ENCODE results near the gene ANKRD11.
"Not testable (repeated sequence)": the region's sequence is repeated elsewhere in the genome, so short reads cannot be mapped to it uniquely, and the experiment has no call there.

The ANKRD11 gene

DNA sequence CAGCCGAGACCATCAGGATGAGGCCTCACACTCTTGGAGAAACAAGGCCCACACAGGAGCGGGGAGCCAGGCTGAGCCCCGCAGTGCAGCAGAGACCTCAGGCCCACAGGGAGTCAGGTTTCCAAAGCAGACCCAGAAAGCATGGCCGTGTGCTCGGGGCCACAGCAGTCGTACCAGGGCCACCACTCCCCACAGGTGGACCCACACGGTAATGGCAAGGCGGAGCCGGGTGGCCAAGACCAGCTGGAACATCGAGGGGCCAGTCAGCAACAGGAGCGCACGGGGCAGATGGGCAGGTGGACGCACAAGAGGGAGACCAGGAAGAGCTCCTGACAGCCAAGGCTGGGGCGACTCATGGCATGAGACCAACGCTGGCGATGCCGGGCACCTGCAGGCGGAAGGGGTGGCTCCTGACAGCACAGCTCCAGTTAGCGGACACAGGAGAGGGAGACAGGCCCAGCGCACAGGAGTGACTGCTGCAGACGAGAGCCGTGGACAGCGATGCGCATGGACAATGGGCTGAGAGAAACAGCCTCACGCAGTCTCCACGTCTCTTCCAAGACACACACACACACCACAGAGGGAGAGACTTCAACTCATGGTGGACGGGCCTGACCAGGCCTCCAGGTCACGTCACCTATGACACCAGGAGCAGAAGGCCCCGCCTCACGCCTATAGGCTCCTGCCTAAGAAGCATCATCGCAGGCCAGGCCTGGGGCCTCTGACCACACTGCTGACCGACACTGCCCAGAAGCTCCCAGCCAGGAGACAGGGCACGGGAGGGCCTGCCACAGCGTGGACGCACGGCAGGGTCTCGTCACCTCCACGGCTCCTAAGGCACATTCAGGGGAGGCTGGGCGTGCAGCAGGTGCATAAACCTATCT, 214.3 kb downstream of the ANKRD11 start:
- no peak for DNase-seq

DNA sequence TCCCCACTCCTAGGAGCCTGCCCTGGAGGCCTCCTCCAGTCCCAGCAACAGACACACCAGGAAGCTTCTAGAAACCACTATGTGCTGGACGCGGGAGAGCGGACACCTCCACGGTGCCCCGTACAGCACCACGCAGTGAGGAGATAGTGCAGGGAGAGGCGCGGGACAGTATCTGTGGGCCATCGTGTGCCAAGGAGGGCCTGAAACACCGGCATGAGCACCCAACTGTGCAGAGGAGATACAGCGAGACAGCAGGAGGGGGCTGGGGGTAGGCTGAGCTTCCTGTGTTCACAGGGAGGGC, 215.1 kb downstream of the ANKRD11 start:
- DNase-seq, result no peak

DNA sequence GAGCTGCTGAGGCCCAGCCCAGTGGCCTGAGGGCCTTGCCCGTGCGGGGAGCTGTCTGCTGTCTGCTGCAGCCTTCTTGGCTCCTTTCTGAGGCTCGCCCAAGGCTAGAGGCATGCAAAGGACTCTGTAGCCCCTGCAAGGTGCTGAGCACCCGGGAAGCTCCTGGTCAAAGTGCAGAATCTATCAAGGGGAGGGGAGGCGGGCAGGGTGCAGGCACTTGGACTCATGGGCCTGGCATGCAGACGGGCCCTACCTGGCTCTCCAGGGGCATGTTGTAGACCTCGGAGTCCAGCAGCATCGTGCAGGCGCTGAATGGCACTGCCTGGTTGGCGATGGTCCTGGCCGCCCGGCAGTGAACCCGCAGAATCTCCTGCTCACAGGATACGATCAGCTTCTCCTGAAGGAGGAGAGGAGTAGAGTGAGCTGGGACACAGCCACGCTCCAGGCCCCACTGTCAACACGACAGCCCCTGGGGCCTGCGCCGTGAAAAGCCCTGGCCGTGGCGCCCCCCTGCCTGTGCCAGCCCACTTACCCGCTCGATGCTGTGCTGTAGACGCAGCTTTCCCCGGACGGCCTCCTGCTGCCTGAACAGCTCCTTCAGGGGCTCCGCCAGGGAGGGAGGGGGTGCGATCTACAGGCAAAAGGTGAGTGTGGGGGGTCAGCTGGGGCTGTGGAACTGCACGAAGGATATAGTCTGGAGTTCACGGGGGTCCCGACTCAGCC, 215.6 kb downstream of the ANKRD11 start:
- no peak for DNase-seq

DNA sequence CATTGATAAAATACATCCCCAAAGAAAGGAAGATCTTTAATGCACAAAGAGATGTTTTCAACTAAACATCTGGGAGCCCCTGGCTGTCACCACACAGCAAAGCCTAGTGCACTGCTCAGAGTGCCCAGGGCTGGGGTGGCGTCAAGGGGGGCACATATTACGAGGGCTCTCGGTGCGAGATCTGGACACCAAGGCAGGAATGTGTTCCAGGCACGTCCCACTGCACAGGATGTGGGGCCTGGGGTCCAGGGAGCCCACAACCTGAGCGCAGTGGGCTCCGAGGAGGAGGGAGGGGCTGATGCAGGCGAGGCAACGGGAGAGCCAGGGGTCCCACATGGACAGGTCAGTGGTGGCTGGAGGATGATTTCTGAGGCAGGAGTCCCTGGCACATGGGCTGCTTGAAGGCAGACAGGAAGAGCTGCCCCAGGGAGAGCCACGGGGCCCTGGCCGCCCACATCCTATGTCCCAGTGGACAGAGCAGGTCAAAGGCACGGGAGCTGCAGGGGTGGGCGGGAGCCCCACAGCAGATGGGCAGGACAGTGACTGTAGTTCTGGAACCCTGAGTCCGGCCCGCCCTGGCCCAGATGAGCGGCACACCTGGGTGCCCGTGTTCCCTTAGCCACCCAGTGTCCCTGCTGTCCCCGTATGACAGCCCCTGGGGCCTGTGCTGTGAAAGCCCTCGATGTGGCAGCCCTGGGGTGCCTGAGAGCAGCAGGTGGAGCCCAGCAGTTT, 216.5 kb downstream of the ANKRD11 start:
- no peak for DNase-seq

DNA sequence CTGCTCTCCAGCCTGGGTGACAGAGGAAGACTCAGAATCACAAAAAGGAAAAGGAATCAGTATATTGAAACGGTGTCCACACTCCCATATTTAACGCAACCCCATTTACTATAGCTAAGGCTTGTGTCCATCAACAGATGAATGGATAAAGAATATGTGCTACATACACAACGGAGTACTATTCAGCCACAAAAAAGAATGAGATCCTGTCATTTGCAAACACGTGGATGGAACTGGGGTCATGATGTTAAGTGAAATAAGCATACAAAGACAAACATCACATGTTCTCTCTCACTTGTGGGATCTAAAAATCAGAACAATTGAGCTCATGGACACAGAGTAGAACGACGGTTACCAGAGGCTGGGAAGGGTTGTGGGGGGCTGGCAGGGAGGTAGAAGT, 217.7 kb downstream of the ANKRD11 start:
- DNase-seq, result no peak

DNA sequence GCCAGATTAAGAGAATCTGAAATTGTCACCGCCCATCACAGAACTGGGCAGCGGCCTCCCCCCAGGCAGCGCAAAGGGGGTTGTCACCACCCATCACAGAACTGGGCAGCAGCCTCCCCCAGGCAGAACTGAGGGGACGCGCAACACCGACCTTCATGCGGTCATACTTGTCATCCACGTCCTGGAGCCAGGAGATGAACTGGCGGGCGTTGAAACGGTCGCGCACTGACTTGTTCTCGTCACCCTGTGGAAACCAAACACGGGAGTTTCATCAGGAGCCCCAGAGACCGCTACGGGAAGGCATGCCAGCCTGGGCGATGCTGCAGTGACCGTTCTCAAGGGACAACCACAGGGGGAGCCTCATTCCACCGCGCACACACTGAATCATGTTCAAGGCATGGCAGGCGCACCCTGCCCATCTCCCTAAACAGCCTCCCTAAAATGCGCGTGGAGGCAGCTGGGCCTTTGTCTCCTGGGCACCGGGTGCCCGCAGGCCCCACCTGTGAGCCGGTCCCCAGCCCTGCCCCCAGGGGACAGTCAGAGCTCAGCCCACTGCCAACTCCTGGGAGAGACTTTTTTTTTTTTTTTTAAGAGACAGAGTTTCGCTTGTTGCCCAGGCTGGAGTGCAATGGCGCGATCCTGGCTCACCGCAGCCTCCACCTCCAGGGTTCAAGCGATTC, 219.6 kb downstream of the ANKRD11 start:
- DNase-seq, result no peak

DNA sequence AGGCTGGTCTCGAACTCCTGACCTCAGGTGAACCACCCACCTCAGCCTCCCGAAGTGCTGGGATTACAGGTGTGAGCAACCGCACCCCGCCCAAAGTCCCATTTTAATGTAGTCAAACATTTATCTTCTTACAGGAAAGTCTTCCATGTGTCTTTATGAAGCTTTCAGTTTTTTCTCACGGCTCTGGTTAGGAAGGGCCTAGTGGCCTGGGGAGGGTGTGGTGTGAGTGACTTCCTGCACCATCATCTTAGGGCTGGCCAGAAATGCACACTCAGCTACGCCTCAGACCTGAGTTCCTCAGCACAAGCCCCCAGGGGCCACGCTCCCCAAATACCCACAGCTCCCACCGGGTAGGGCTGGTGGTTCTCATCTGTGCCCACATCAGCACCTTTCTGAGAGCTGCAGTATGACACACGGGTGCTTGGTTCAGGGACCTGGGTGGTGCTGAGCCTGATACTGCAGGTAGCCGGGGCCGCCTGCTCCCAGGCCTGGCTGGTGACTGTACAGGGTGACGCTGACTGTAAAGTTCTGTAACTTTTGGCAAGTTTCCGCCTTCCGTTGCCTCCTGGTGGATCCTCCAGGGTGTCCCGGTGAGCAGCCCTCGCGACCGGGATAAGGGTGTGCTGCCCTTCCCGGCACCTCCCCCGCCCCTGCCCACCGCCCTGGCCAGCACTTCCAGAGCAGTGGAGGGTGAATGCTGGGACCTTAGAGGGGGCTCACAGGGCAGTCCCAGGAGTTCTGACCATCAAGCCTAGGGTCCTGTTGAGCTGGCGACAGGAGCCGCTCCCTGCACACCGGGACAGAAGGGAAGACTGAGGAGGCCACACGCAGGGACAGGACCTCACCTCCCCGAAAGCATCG, 220.3 kb downstream of the ANKRD11 start:
- DNase-seq, result no peak

DNA sequence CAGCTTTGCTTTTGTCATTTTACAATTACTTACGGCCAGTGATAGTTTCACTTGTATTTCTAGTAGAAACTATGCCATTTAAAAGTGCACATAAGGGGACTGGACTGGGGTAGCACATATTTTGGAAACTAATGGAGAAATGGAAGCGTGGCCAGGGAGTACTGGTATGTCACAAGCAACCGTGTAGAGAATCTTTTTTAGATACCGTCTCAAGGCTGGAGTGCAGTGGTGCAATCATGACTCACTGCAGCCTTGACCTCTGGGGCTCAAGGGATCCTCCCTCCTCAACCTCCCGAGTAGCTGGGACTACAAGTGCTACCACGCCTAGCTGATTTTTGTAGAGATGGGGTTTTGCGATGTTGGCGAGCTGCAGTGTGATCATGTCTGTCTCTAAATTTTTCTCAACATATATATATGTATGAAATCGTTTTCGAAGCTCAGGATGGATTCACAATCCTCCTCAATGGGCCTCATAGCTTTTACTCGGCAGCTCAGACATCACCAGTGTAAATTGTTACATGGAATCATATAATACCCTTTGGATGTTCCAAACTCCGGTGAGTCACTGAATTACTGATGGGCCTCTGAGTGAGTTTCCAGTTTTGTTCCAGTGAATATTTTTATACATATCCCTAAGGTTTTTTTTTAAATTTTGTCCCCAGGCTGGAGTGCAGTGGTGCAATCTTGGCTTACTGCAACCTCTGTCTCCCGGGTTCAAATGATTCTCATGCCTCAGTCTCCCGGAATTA, 221.2 kb downstream of the ANKRD11 start:
- no peak for DNase-seq

DNA sequence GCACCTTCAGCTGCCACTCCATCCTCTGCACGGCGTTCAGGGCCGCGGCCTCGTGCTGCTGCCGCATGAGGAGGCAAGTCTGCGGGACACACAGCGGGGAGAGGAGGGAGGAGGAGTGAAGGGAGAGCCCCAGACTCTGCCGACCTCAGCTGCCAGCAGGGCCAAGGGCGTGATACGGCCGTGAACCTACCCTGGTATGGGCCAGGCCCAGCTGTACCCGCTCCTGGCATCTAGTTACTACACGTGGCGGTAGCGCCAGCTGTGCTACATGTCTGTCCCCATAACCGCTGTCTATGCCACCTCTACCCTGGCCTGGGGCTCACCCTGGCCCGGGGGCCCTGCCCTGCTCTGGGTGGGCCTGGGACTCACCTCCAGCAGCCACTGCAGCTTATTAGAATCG, 221.8 kb downstream of the ANKRD11 start:
- no peak for DNase-seq

DNA sequence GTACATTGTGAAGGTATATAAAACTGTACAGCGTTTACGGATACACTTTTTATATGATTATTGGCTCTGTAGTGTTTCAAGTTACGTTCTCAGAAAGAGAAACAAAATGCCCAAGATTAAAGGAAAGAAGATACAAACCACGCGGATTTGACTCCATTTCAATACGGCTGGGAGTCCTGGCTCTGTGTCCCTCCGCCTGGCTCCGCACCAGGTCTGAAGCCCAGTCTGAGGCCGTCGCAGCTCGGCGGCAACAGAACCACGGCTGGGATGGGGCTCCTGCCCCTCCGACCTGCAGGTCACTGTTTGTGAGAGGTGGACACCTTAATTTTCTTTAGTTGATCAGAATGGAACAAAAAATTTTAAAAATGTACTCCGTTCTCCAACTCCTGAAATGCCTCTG, 222.6 kb downstream of the ANKRD11 start:
- DNase-seq, result not testable (repeated sequence)

DNA sequence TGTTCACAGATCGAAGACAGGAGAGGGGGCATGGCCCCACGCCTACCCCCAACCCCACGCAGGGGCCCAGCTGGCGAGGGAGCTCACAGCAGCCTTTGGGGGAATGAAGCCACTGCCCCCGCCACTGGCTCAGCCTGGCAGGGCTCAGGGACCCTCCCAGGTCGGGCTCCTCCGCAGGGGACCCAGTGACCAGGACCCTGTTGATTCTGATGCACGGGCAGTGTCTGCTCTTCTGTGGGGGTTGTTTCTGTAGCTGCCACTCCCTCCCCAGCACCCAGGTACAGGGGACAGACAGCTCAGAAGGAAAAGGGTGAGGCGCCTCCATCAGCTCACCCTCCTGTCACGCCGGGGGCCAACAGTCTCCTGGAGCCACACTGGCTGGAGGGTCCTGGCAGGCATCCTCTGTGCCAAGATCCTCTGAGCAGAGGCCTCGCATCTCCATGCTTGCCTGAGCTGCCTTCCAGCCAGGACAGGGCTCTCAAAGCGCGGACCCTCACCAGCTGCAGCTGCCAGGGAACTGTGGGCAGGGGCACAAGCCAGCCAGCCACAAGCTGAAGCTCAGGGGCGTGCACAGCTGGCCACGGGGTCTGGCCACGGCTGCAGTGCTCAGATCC, 223.7 kb downstream of the ANKRD11 start:
- no peak for DNase-seq

DNA sequence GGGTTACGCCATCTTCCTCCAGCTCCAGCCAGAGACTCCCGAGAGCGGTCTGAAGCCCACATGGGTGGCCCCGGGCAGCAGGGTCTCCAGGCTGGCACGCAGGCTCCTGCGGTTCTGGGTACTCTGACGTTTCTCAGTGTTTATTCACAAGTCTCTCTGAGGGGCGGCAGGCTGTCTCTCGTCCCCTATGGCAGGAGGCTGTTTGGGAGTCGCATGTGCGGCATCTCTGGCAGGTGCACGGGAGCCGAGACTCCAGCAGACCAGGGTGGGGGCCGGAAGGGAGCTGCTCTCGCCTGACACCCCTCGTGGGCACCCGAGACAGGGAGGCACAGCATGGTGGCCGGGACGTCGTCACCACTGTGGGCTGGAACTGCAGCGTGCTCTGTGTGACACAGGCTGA, 224.7 kb downstream of the ANKRD11 start:
- DNase-seq, result no peak

DNA sequence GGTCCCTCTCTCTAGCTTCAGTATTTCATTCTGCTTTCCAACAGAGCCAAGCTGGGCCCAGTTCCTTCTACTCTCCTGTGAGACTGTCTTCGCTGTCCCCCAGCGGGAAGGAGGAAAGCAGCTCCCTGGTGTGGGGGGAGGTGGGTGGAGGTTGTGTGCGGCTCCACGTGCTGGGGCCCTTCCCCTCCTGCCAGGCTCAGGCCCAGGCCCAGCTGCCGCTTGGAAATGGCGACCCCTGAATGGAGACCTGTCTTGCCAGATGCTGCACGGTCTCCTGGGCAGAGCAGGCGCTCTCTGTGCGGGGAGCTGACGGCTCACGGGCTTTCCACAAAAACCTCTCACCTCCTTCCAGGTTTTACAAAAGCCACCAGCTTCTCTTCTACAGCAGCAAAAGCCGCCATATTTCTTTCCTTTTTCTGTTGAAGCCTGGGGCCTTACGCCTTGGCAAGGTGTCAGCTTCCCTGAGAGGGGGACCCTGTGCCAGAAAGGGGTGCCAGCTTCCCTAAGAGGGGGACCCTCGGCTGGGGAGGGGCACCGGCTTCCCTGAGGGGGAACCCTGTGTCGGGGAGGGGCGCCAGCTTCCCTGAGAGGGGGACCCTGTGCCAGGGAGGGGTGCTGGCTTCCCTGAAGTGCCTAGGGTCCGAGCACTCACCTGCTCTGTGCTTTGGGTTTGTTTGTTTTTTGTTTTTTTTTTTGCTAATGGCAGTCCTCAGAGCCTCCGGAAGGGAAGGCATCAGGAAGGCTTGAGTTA, 225.4 kb downstream of the ANKRD11 start:
- DNase-seq, result no peak

DNA sequence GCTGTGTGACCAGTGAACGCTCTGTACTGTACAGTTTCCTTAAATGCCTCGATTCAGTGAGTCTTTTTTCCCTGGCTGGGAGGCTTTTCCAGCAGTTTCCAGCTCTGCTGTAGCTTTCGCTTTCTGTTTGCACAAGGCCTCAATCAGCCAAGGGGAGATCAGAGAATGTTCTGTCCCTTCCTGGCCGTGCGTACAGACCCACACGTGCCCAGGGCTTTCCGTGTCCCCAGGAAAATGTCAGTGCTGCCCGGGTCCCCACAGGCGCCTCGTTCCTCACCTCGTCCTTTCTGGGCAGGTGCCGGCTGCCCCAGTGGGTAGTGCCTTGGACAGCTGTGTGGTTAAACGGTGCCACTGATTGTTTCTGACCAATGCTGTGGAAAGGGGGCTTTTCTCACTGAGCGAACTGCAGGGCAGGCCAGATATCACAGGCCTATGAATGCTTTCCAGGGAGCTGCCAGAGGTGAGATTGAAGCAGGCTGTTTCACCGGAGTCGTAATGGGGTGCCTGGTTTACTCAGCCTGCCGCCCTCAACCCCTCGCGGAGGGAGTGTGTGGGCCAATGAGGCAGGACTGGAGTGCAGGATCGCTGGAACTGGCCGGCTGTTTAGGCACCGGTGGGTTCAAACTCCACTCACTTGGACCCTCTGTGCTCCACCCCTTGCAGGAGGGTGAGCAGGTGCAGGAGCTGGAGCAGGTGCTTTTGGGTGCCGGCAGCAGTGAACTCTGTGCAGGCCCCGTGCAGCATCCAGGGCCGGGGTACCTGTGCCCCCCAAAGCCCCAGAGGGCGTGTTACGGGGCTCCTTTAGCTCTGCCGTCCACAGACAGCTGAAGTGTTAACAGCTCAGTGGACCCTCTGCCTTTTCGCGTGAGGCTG, 228.4 kb downstream of the ANKRD11 start:
- no peak for DNase-seq

DNA sequence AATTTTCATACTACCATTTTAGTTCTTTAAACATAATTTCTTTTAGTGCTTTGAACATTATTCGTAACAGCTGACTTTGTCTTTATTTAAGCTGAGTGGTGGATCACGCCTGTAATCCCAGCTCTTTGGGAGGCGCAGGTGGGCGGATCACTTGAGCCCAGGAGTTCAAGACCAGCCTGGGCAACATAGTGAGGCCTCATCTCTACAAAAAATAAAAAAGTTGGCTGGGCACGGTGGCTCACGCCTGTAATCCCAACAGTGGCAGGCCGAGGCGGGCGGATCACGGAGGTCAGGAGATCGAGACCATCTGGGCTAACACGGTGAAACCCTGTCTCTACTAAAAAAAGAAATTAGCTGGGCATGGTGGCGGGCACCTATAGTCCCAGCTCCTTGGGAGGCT, 230.5 kb downstream of the ANKRD11 start:
- DNase-seq, result not testable (repeated sequence)

DNA sequence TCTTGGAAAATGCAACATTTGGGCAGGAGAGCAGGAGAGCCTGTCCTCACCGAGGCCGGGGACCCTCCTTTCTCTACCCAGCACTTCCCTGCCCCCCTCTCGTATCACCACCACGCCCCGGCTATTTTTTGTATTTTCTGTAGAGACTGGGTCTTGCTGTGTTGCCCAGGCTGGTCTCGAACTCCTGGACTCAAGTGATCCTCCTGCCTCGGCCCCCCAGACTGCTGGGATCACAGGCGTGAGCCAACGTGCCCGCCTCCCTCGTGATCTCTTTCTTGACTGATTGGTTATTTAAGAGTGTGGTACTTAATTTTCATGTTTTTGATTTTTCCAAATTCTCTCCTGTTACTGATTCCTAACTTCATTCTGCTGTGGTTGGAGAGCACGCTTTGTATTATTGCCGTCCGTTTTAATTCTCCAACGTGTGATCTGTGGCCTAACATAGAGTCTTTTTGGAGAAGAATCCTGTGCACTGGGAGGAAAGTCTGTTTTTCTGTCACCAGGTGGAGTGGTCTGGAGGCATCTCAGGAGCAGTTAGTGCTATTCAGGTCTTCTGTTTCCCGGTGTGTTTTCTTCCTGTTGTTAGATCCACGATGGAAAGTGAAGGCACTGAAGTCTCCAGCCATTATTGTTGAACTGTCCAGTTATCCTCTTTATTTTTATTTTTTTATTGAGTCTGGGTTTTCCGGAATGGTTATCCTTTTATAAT, 232.4 kb downstream of the ANKRD11 start:
- no peak for DNase-seq

DNA sequence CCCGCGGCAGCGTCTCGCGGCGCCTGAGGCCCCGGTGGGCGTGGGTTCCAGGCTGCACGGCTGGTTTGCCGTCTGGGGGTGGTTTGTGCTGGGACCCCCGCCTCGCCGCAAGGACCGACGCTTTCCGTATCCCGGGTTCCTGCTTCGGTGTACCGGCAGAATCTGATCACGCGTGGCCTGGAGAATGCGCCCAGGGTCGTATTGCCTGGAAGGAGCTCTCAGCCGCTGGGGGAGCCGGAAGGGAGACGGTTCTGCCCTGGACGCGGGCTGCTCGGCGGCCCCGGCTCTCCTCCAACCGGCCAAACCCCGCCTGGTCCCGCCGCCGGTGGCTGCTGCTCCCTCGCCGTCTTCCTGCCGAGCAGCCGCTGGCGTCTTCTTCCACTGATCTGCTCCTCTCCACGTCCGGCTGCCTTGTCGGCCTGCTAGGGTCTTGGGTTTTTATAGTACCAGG, 233.1 kb downstream of the ANKRD11 start:
- no peak for DNase-seq

DNA sequence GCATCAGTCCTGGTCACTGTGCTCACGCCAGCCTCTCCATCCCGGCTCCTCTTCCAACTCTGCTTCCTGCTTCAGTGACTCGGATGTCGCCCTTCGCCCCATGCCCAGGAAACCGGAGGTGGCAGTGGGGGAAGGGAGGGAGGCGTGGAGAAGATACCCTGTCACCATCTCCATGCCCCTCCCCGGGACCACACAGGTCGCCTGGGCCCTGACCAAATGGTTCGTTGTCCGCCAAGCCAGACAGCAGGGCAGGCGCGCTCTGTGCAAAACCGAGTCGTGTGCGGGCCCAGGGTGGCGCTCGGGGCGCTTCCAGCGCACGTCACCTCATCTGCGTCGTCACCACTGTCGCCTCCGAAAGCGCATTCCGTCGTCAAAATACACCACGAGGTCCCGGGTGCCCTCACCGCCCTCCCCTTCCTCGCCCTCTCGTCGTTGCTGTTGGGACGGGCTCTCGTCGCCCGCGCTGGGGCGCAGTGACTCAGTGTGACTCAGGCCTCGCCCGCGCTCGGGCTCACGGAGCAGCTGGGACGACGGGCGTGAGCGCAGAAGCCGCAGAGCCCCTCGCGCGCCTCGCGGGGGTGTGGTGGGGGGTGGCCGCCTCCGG, 233.6 kb downstream of the ANKRD11 start:
- no peak for DNase-seq

Data from NCI-H2081 treated with DMSO at 0.1 percent for 48 hours (cell line).